GM18951 (cell line): ENCODE data around the gene VPS52.
"Not testable (repeated sequence)": the region's sequence is repeated elsewhere in the genome, so short reads cannot be mapped to it uniquely, and the experiment has no call there.

ENCODE experiments used
- POLR2A ChIP-seq: IDR thresholded peaks from 4 replicates; pipeline ENCODE4 v1.6.1; 2011; ENCODE audit warnings: mild to moderate bottlenecking; ENCODE audit not compliant: insufficient read length, insufficient read depth; ENCODE audit errors: extremely low read depth
- in situ Hi-C: fragments of 300-500 bp; cut with MboI; formaldehyde crosslinking; loops from one replicate; pipeline ENCODE4 v1.12.0; 2022; ENCODE audit warnings: low sequenced_read_pairs, mixed read lengths, inconsistent platforms; ENCODE audit not compliant: unreplicated experiment

The VPS52 gene

GRCh38 chr6:33286946-33287914, 15.6 kb upstream of the VPS52 start:
- in situ Hi-C loops, result no loop called here
- no peak for TF ChIP-seq POLR2A

GRCh38 chr6:33285214-33285613, 13.5 kb upstream of the VPS52 start:
- in situ Hi-C loops, result not testable (repeated sequence)

GRCh38 chr6:33280539-33280938, 8.9 kb upstream of the VPS52 start:
- in situ Hi-C loops, result no loop called here
- no peak for TF ChIP-seq POLR2A

- in situ Hi-C loops, result no loop called here
- TF ChIP-seq POLR2A, result no peak
Measured at GRCh38 chr6:33279971-33280511, 8.4 kb upstream of the VPS52 start.

DNA sequence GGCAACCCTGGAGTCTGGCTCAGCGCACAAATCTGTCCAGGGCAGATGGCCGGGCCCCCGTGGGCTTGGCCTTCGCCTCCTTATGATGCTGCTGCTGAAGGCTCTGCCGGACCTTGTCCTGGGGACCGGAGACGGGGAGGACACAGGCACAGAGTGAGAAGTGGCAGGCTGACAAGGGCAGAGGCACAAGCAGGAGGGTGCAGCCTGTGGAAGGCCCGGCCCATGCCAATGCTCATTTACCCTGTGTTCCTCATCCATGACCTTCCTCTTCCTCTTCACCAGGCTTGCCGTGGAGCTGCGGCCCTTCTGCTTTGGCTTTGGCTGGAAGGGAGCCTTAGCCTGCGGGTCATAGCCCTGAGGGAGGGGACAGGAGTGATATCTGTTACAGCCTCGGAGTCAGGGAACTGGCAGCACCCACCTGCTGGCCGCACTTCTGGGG, 7.6 kb upstream of the VPS52 start:
- no peak for TF ChIP-seq POLR2A
- in situ Hi-C loops, result no loop called here

DNA sequence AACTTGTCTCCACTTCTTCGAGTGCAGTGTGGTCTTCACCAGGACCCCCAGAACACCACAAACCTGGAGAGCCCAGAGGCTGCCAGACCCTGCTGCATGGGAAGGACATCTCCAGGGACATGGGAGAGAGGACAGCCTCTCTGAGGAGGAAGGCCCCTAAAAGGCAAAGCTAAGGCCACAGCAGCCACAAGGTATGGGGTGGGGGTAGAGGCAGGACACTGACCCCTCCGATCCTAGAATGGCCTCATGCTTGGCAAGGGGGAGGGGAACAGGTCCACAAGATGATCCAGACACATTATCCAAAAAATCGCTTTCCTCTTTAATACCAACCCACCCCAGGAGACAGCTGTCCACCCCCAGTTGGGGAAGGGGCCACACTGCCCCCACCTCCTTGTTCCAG, 7.1 kb upstream of the VPS52 start:
- in situ Hi-C loops, result no loop called here
- no peak for TF ChIP-seq POLR2A

GRCh38 chr6:33278392-33278741, 6.7 kb upstream of the VPS52 start:
- in situ Hi-C loops, result no loop called here
- no peak for TF ChIP-seq POLR2A

- TF ChIP-seq POLR2A, result peak; percentile 20
- in situ Hi-C loops, result no loop called here
Measured at GRCh38 chr6:33277663-33278391, 6.2 kb upstream of the VPS52 start.

DNA sequence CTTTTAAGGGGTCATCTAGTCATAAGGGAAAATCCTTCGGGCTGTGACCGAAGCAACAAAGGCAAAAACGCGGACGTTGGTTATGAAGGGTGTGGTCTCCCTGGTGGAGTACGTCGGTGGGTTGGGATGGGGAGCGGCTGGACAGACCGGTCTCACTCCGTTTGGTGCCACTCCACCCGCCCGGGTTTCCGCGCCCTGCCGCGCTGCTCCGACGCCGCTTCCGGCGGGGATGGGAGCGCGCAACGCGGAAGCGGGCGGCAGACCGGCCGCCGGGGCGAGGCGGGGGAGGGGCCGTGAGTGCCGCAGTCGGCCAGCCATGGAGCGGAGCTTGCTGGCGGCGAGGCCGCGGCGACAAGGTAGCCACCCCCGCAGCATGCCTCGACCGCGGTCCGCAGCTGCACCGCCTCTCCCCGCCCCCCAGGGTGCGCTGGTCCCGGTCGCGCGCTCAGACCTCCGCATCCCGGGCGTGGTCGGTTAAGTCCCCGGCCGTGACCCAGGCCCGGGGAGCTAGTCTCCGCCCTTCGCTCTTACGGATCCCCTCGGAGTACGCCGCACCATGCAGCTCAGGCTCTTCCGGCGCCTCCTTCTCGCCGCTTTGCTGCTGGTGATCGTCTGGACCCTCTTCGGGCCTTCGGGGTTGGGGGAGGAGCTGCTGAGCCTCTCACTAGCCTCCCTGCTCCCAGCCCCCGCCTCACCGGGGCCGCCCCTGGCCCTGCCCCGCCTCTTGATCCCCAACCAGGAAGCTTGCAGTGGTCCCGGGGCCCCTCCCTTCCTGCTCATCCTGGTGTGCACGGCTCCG, 5.4 kb upstream of the VPS52 start, which contains the start of gene B3GALT4:
Gene B3GALT4, plus strand, starts transcription at position 260 of the 799 bp plus-strand sequence. Its CDS starts 297 bp downstream, at position 557.
- in situ Hi-C loops, result no loop called here
- peak; percentile 81 for TF ChIP-seq POLR2A

DNA sequence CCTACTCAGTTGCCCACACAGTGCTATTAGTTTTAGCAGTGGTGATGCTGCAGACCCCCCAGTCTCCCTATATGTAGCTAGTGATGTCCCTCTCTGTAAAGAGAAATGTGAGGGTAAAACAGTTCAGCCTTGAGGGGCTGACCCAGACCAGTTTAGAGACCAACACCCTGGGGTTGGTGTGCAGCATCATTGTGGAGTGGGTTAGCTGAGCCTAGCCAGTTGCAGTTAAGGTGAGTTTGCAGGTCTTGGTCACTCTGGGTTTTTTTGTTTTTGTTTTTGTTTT, 4.8 kb upstream of the VPS52 start:
- in situ Hi-C loops, result no loop called here

DNA sequence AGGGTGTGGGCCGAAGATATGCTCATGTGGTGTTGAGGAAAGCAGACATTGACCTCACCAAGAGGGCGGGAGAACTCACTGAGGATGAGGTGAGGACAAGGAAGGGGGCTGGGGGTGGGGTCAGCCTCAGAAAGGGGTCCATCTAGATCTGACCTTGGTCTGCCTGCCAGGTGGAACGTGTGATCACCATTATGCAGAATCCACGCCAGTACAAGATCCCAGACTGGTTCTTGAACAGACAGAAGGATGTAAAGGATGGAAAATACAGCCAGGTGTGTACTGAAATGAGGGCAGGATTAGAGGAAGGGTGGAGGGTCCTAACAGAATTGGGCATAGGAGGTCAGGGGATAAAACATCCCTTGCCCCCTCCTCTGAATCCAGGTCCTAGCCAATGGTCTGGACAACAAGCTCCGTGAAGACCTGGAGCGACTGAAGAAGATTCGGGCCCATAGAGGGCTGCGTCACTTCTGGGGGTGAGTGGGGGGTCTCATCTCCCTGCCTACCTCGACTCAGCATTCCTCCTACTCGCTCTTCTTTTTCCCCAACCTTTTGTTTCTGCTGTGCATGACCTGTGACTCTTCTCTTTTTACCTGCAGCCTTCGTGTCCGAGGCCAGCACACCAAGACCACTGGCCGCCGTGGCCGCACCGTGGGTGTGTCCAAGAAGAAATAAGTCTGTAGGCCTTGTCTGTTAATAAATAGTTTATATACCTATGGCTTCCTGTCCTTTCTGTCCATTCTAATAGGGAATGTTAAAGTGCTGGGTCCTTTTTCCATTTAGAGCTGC, 4.3 kb upstream of the VPS52 start:
- peak; percentile 10 for TF ChIP-seq POLR2A
- in situ Hi-C loops, result not testable (repeated sequence)

More for the DNA sequence above, 4.8 kb upstream of the VPS52 start:
- TF ChIP-seq POLR2A, result no peak
